Natural killer cell treated with Interleukin-12 subunit alpha and Interleukin-12 subunit beta and Interleukin-15 and Interleukin-18, amount 100 ng/mL, for 72 hours (primary cell): ENCODE data around the gene YY2. TPM values are rescaled to one million over a fixed set of nuclear protein-coding genes. Genes with fewer than 3 reads are reported as not detected.
"Not testable (repeated sequence)": the region's sequence is repeated elsewhere in the genome, so short reads cannot be mapped to it uniquely, and the experiment has no call there.

ENCODE experiments used
- ATAC-seq, 2 donors: fragments of 150-1000 bp; cut with Tn5 transposase in 1 of 2; sonication (Bioruptor Pico), chemical (Tn5 transposase) in 1 of 2; 2 replicates each; pipeline ENCODE4 v1.10.0; 2021
- DNase-seq: peaks from one replicate; pipeline ENCODE4 v3.0.0; 2022; ENCODE audit warnings: low spot score
- H3K27ac Mint-ChIP-seq, 2 donors: 1 replicate in 1 of 2; 2 replicates in 1 of 2; pipeline ENCODE4 v1.8.0; 2022; ENCODE audit warnings: mixed read lengths in 2 of 2, mild to moderate bottlenecking in 1 of 2, moderate library complexity in 1 of 2
- H3K27me3 Mint-ChIP-seq, 2 donors: 1 replicate in 1 of 2; 2 replicates in 1 of 2; pipeline ENCODE4 v1.8.0; 2022; ENCODE audit warnings: mixed read lengths in 2 of 2
- H3K36me3 Mint-ChIP-seq: one replicate; pipeline ENCODE4 v1.8.0; 2022; ENCODE audit warnings: mixed read lengths
- H3K4me1 Mint-ChIP-seq, 2 donors: 1 replicate in 1 of 2; 2 replicates in 1 of 2; pipeline ENCODE4 v1.8.0; 2022; ENCODE audit warnings: low read depth in 2 of 2, mixed read lengths in 2 of 2, mild to moderate bottlenecking in 1 of 2
- H3K4me3 Mint-ChIP-seq: one replicate; pipeline ENCODE4 v1.8.0; 2022; ENCODE audit warnings: mixed read lengths
- H3K9me3 Mint-ChIP-seq: 2 replicates; pipeline ENCODE4 v1.8.0; 2022; ENCODE audit warnings: mixed read lengths
- total RNA-seq, 2 donors: library from RNA; stranded (reverse); gene quantifications; one replicate each; pipeline ENCODE4 v1.2.3, GENCODE V29; 2022

Gene YY2
- total RNA-seq = 1 to 10 TPM; 2.0 to 2.6 TPM

GRCh38 chrX:21855937-21856415, at the start of gene YY2:
YY2 (plus strand) TSS chrX:21855987; CDS start chrX:21856485, 498 bp downstream.
- H3K27ac Mint-ChIP-seq = no peak within 1 kb of the TSS
- no peak within 1 kb of the TSS for H3K4me3 Mint-ChIP-seq
- no peak for ATAC-seq
- H3K4me1 Mint-ChIP-seq = peaks cover 0 to 3% of the 10 kb centered on the region in 2 donors
- DNase-seq = no peak
- H3K9me3 Mint-ChIP-seq = no peaks in the 10 kb centered on the region
- H3K36me3 Mint-ChIP-seq = no peaks in the 10 kb centered on the region
- H3K27me3 Mint-ChIP-seq = no peaks in the 10 kb centered on the region

- ATAC-seq = no peak
- Mint-ChIP-seq H3K4me1 (no peaks in the 10 kb centered on the region), H3K27ac (no peak overlapping the region), H3K9me3 (peaks cover 2% of the 10 kb centered on the region), H3K36me3 (no peaks in the 10 kb centered on the region), H3K27me3 (peaks cover 0 to 12% of the 10 kb centered on the region in 2 donors), H3K4me3 (no peak overlapping the region)
- no peak for DNase-seq
Measured at GRCh38 chrX:21806691-21807090, 49.1 kb upstream of the YY2 start.

GRCh38 chrX:21811832-21812231, 44.0 kb upstream of the YY2 start:
- no peaks in the 10 kb centered on the region for H3K36me3 Mint-ChIP-seq

GRCh38 chrX:21812628-21813027, 43.2 kb upstream of the YY2 start:
- Mint-ChIP-seq H3K4me1 (no peaks in the 10 kb centered on the region), H3K9me3 (peaks cover 2% of the 10 kb centered on the region), H3K27ac (no peak overlapping the region), H3K36me3 (no peaks in the 10 kb centered on the region), H3K27me3 (peaks cover 7 to 14% of the 10 kb centered on the region in 2 donors), H3K4me3 (no peak overlapping the region)
- DNase-seq (no peak), ATAC-seq (no peak)

More at GRCh38 chrX:21811832-21812231, 44.0 kb upstream of the YY2 start:
- ATAC-seq (no peak), DNase-seq (no peak)
- no peak overlapping the region for H3K27ac Mint-ChIP-seq
- no peak overlapping the region for H3K4me3 Mint-ChIP-seq
- H3K27me3 Mint-ChIP-seq = peaks cover 0 to 14% of the 10 kb centered on the region in 2 donors
- no peaks in the 10 kb centered on the region for H3K4me1 Mint-ChIP-seq
- H3K9me3 Mint-ChIP-seq = peaks cover 2% of the 10 kb centered on the region

GRCh38 chrX:21813612-21814368, 42.0 kb upstream of the YY2 start:
- ATAC-seq = no peak
- Mint-ChIP-seq H3K27ac (no peak overlapping the region), H3K9me3 (peaks cover 2% of the 10 kb centered on the region), H3K36me3 (no peaks in the 10 kb centered on the region), H3K27me3 (peaks cover 9 to 17% of the 10 kb centered on the region in 2 donors), H3K4me3 (no peak overlapping the region), H3K4me1 (no peaks in the 10 kb centered on the region)
- DNase-seq = no peak

GRCh38 chrX:21816136-21816535, 39.7 kb upstream of the YY2 start:
- no peak for ATAC-seq
- no peaks in the 10 kb centered on the region for H3K4me1 Mint-ChIP-seq
- H3K4me3 Mint-ChIP-seq = no peak overlapping the region
- H3K27ac Mint-ChIP-seq = no peak overlapping the region
- no peaks in the 10 kb centered on the region for H3K36me3 Mint-ChIP-seq
- H3K27me3 Mint-ChIP-seq = peaks cover 9 to 17% of the 10 kb centered on the region in 2 donors
- DNase-seq = no peak
- H3K9me3 Mint-ChIP-seq = peaks cover 2% of the 10 kb centered on the region

- H3K36me3 Mint-ChIP-seq, H3K9me3 Mint-ChIP-seq, DNase-seq, H3K27ac Mint-ChIP-seq, ATAC-seq, H3K4me1 Mint-ChIP-seq, H3K4me3 Mint-ChIP-seq, H3K27me3 Mint-ChIP-seq: not testable (repeated sequence)
Measured at GRCh38 chrX:21820170-21820569, 35.6 kb upstream of the YY2 start.

- H3K4me1 Mint-ChIP-seq = no peaks in the 10 kb centered on the region
- no peaks in the 10 kb centered on the region for H3K36me3 Mint-ChIP-seq
- no peak for ATAC-seq
- H3K27me3 Mint-ChIP-seq = peaks cover 3 to 9% of the 10 kb centered on the region in 2 donors
- H3K9me3 Mint-ChIP-seq = no peaks in the 10 kb centered on the region
- no peak overlapping the region for H3K4me3 Mint-ChIP-seq
- no peak for DNase-seq
- H3K27ac Mint-ChIP-seq = no peak overlapping the region
Measured at GRCh38 chrX:21821875-21822274, 33.9 kb upstream of the YY2 start.

GRCh38 chrX:21831496-21831895, 24.3 kb upstream of the YY2 start:
- H3K4me1 Mint-ChIP-seq = no peaks in the 10 kb centered on the region
- ATAC-seq = no peak
- H3K9me3 Mint-ChIP-seq = no peaks in the 10 kb centered on the region
- H3K4me3 Mint-ChIP-seq = no peak overlapping the region
- DNase-seq = no peak
- H3K27me3 Mint-ChIP-seq = peaks cover 8 to 26% of the 10 kb centered on the region in 2 donors
- H3K27ac Mint-ChIP-seq = no peak overlapping the region
- no peaks in the 10 kb centered on the region for H3K36me3 Mint-ChIP-seq

- no peak for DNase-seq
- H3K9me3 Mint-ChIP-seq = no peaks in the 10 kb centered on the region
- no peak overlapping the region for H3K4me3 Mint-ChIP-seq
- peaks cover 4 to 10% of the 10 kb centered on the region in 2 donors for H3K4me1 Mint-ChIP-seq
- no peak for ATAC-seq
- no peaks in the 10 kb centered on the region for H3K36me3 Mint-ChIP-seq
- H3K27me3 Mint-ChIP-seq = peaks cover 0 to 11% of the 10 kb centered on the region in 2 donors
- H3K27ac Mint-ChIP-seq = no peak overlapping the region
Measured at GRCh38 chrX:21837056-21837455, 18.7 kb upstream of the YY2 start.

- H3K36me3 Mint-ChIP-seq = peaks cover 5% of the 10 kb centered on the region
- ATAC-seq = no peak
- peak overlapping the region; percentile 94 for H3K4me3 Mint-ChIP-seq
- DNase-seq = no peak
- peaks cover 0 to 4% of the 10 kb centered on the region in 2 donors for H3K27me3 Mint-ChIP-seq
- H3K27ac Mint-ChIP-seq = peak overlapping the region; percentile 76 to 82
- peaks cover 4 to 10% of the 10 kb centered on the region in 2 donors for H3K4me1 Mint-ChIP-seq
- H3K9me3 Mint-ChIP-seq = no peaks in the 10 kb centered on the region
Measured at GRCh38 chrX:21838937-21839333, 16.9 kb upstream of the YY2 start.

GRCh38 chrX:21839334-21840192, 16.2 kb upstream of the YY2 start, which contains the start of gene MBTPS2:
MBTPS2 (plus strand) TSS chrX:21839617; CDS start chrX:21839735, 118 bp downstream.
- H3K4me3 Mint-ChIP-seq = peak within 1 kb of the TSS; percentile 94
- H3K36me3 Mint-ChIP-seq = peaks cover 5% of the 10 kb centered on the region
- H3K27me3 Mint-ChIP-seq = peaks cover 0 to 4% of the 10 kb centered on the region in 2 donors
- DNase-seq (peak; percentile 88), ATAC-seq (peak; percentile 96 to 98)
- H3K27ac Mint-ChIP-seq = peak within 1 kb of the TSS; percentile 76 to 82
- peaks cover 4 to 10% of the 10 kb centered on the region in 2 donors for H3K4me1 Mint-ChIP-seq
- no peaks in the 10 kb centered on the region for H3K9me3 Mint-ChIP-seq

GRCh38 chrX:21840193-21840545, 15.6 kb upstream of the YY2 start:
- Mint-ChIP-seq H3K4me3 (peak overlapping the region; percentile 94), H3K9me3 (no peaks in the 10 kb centered on the region), H3K27me3 (peaks cover 0 to 4% of the 10 kb centered on the region in 2 donors), H3K36me3 (peaks cover 8% of the 10 kb centered on the region), H3K4me1 (peaks cover 4 to 10% of the 10 kb centered on the region in 2 donors), H3K27ac (peak overlapping the region; percentile 76 to 82)
- ATAC-seq = peak in 1 of 2 donors; percentile 46
- DNase-seq = no peak

GRCh38 chrX:21843179-21843578, 12.6 kb upstream of the YY2 start:
- peaks cover 15% of the 10 kb centered on the region for H3K36me3 Mint-ChIP-seq
- H3K4me1 Mint-ChIP-seq = peaks cover 4 to 10% of the 10 kb centered on the region in 2 donors
- H3K9me3 Mint-ChIP-seq = no peaks in the 10 kb centered on the region
- DNase-seq = no peak
- no peaks in the 10 kb centered on the region for H3K27me3 Mint-ChIP-seq
- H3K27ac Mint-ChIP-seq = no peak overlapping the region
- no peak for ATAC-seq
- no peak overlapping the region for H3K4me3 Mint-ChIP-seq
